CD8-positive, alpha-beta memory T cell (primary cell): Measurements from ENCODE around the gene TC2N. TPM values are rescaled to one million over a fixed set of nuclear protein-coding genes. Genes with fewer than 3 reads are reported as not detected.

ENCODE experiments used
- CTCF ChIA-PET: fragments of 350-600 bp; sonication (Branson Sonifier 250); formaldehyde crosslinking; loops from one replicate; lab custom pipeline; 2021; ENCODE audit warnings: antibody characterized with exemption; lab: Charles Lee
- POLR2A ChIA-PET: fragments of 350-600 bp; sonication (Branson Sonifier 250); formaldehyde crosslinking; loops from one replicate; lab custom pipeline; 2021; ENCODE audit warnings: antibody characterized with exemption; lab: Charles Lee
- DNase-seq, 5 donors: peaks; one replicate each; pipeline versions ENCODE4 v3.0.0 to v3.0.0-alpha.2; 2020 to 2022; ENCODE audit warnings: mixed read lengths in 1 of 5
- H3K27ac ChIP-seq: one replicate; pipeline ENCODE4 v1.7.0; 2013; ENCODE audit warnings: low read depth, mild to moderate bottlenecking, low read length, moderate library complexity
- H3K27me3 ChIP-seq: 2 replicates; pipeline ENCODE4 v1.7.0; 2013; ENCODE audit warnings: low read length, mild to moderate bottlenecking; ENCODE audit not compliant: insufficient read depth, poor library complexity, severe bottlenecking
- H3K36me3 ChIP-seq: 2 replicates; pipeline ENCODE4 v1.7.0; 2013; ENCODE audit warnings: mild to moderate bottlenecking, low read length, moderate library complexity; ENCODE audit not compliant: insufficient read depth
- H3K4me1 ChIP-seq: 2 replicates; pipeline ENCODE4 v1.7.0; 2013; ENCODE audit warnings: mild to moderate bottlenecking, low read length, moderate library complexity; ENCODE audit not compliant: insufficient read depth
- H3K4me3 ChIP-seq: 2 replicates; pipeline ENCODE4 v1.7.0; 2013; ENCODE audit warnings: mild to moderate bottlenecking, low read length
- H3K9me3 ChIP-seq: 2 replicates; pipeline ENCODE4 v1.7.0; 2013; ENCODE audit warnings: mild to moderate bottlenecking, low read length
- H3K27ac Mint-ChIP-seq, 8 donors: one replicate each; pipeline ENCODE4 v1.8.0; 2020 to 2021; ENCODE audit warnings: mixed read lengths in 8 of 8, mild to moderate bottlenecking in 6 of 8, inconsistent platforms in 3 of 8, moderate library complexity in 3 of 8
- H3K27me3 Mint-ChIP-seq, 2 donors: one replicate each; pipeline ENCODE4 v1.8.0; 2020 to 2021; ENCODE audit warnings: mixed read lengths in 2 of 2, mild to moderate bottlenecking in 1 of 2, moderate library complexity in 1 of 2
- H3K36me3 Mint-ChIP-seq, 3 donors: one replicate each; pipeline ENCODE4 v1.8.0; 2020 to 2021; ENCODE audit warnings: mixed read lengths in 3 of 3, inconsistent platforms in 1 of 3, mild to moderate bottlenecking in 1 of 3
- H3K4me1 Mint-ChIP-seq, 3 donors: one replicate each; pipeline ENCODE4 v1.8.0; 2020 to 2021; ENCODE audit warnings: mixed read lengths in 3 of 3, inconsistent platforms in 1 of 3, mild to moderate bottlenecking in 1 of 3
- H3K4me3 Mint-ChIP-seq, 7 donors: one replicate each; pipeline ENCODE4 v1.8.0; 2020 to 2021; ENCODE audit warnings: mixed read lengths in 7 of 7, mild to moderate bottlenecking in 6 of 7, moderate library complexity in 4 of 7, inconsistent platforms in 2 of 7
- H3K9me3 Mint-ChIP-seq, 5 donors: one replicate each; pipeline ENCODE4 v1.8.0; 2020 to 2022; ENCODE audit warnings: mixed read lengths in 5 of 5, mild to moderate bottlenecking in 3 of 5, moderate library complexity in 2 of 5, inconsistent platforms in 1 of 5
- polyA plus RNA-seq: library from polyadenylated mRNA; unstranded; fragments of 300-500 nt; fragmentation: Illumina TruSeq; gene quantifications from one replicate; pipeline ENCODE4 v1.2.3, GENCODE V29; 2021
- total RNA-seq, 2 experiments: library from RNA; stranded (reverse); gene quantifications; one replicate each; pipeline ENCODE4 v1.2.3, GENCODE V29; 2021

TC2N gene
- total and polyA plus RNA-seq, 3 experiments from 2014 or later = 43.1 to 228 (median 45.2) TPM

DNA sequence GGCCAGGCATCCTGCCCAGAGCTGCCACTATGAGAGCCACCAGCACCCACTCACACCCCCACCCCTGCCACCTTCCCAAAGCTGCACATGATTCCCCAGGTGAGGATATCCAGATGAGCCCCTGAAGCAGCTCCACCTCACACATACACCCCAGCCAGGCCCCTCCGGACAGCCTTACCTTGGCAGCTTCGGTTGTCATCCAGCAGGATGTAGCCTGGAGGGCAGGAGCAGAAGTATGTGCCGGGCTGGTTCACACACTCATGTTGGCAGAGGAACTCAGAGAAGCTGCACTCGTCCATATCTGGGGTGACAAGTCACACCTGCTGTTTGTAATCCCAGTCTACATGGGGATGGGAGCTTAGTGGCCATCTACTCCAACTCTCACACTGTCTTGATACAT, 15.4 kb upstream of the TC2N start:
- peaks cover 0 to 5% (median 0%) of the 10 kb centered on the region in 3 donors for H3K36me3 Mint-ChIP-seq
- no peak overlapping the region for H3K27ac ChIP-seq
- no peaks in the 10 kb centered on the region for H3K27me3 Mint-ChIP-seq
- peaks cover 27% of the 10 kb centered on the region for H3K4me1 ChIP-seq
- H3K9me3 Mint-ChIP-seq = no peaks in the 10 kb centered on the region
- H3K4me1 Mint-ChIP-seq = peaks cover 36 to 68% (median 53%) of the 10 kb centered on the region in 3 donors
- POLR2A ChIA-PET = interaction anchor here (0.6 to 1.4 kb wide), 4 partner anchors 10 to 37 kb away, joined by 3 to 6 read pairs (median 3); partner anchors contain the start of gene TC2N
- CTCF ChIA-PET = interaction anchor here (1.2 kb wide), 2 partner anchors 9 to 16 kb away, joined by 5 read pairs; partner anchors contain the start of gene TC2N
- no peak overlapping the region for H3K4me3 Mint-ChIP-seq
- H3K4me3 ChIP-seq = no peak overlapping the region
- no peaks in the 10 kb centered on the region for H3K36me3 ChIP-seq
- H3K27me3 ChIP-seq = no peaks in the 10 kb centered on the region
- no peaks in the 10 kb centered on the region for H3K9me3 ChIP-seq
- peak overlapping the region in 5 of 8 donors; percentile 23 to 68 (median 26) for H3K27ac Mint-ChIP-seq
- DNase-seq = no peak

DNA sequence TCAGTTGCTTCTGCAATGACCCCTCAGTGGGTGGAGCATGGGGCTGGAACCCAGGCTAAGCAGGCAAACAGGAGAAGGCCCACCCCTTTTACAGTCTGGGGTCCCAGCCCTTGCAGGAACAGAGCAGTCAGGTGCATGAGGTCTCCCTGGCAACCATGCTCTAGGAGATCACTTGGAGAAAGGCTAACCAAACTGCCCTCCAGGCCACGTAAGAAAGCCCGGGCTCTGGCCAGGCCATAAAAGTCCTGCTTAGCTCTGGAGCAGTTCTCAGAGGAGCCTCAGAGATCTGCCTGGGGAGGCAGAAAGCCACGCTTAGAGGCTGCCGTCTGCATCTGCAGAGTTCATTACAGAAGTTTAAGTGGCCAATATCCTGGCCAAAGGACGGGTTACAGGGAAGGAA, 15.0 kb upstream of the TC2N start:
- H3K4me3 Mint-ChIP-seq = no peak overlapping the region
- no peak overlapping the region for H3K27ac ChIP-seq
- H3K27me3 ChIP-seq = no peaks in the 10 kb centered on the region
- H3K9me3 ChIP-seq = no peaks in the 10 kb centered on the region
- no peaks in the 10 kb centered on the region for H3K27me3 Mint-ChIP-seq
- no peaks in the 10 kb centered on the region for H3K36me3 ChIP-seq
- no peak overlapping the region for H3K4me3 ChIP-seq
- DNase-seq = no peak
- ChIA-PET POLR2A (interaction anchor here (1.1 to 1.4 kb wide), 3 partner anchors 9 to 15 kb away, joined by 3 to 6 read pairs (median 3); partner anchors contain the start of gene TC2N), CTCF (interaction anchor here (1.2 kb wide), 2 partner anchors 10 to 15 kb away, joined by 5 read pairs; partner anchors contain the start of gene TC2N)
- H3K27ac Mint-ChIP-seq = peak overlapping the region in 3 of 8 donors; percentile 23 to 78 (median 65)
- H3K9me3 Mint-ChIP-seq = no peaks in the 10 kb centered on the region
- H3K4me1 ChIP-seq = peaks cover 31% of the 10 kb centered on the region
- peaks cover 38 to 72% (median 58%) of the 10 kb centered on the region in 3 donors for H3K4me1 Mint-ChIP-seq
- peaks cover 0 to 5% (median 0%) of the 10 kb centered on the region in 3 donors for H3K36me3 Mint-ChIP-seq

DNA sequence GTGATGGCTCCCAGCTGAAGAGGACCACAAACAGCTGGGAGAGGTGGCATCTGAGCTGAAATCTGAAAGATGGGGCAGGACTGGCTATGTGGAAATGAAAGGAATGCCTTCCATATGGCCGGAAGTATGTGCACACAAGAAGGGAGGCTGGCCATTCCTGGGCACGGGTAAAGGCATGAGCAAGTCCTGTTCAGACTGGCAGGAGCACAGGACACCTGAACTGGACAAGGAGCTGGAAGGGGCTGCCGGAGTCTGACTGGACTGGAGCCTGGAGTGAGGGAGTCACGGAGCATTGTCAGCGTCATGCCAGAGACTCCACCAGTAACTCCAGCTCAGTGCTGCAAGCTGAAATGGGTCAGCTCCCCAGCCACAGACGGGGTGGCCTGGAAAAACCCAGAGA, 11.9 kb upstream of the TC2N start:
- POLR2A ChIA-PET = no interaction called here
- Histone ChIP-seq H3K27ac (no peak overlapping the region), H3K27me3 (no peaks in the 10 kb centered on the region), H3K36me3 (no peaks in the 10 kb centered on the region), H3K4me1 (peaks cover 63% of the 10 kb centered on the region), H3K4me3 (no peak overlapping the region), H3K9me3 (no peaks in the 10 kb centered on the region)
- no peak for DNase-seq
- peak overlapping the region in 5 of 8 donors; percentile 26 to 90 (median 29) for H3K27ac Mint-ChIP-seq
- no peaks in the 10 kb centered on the region for H3K27me3 Mint-ChIP-seq
- CTCF ChIA-PET = interaction anchor here (1.0 to 1.1 kb wide), 2 partner anchors 18 to 40 kb away, joined by 3 read pairs; no protein-coding TSS in a partner anchor
- H3K9me3 Mint-ChIP-seq = no peaks in the 10 kb centered on the region
- H3K36me3 Mint-ChIP-seq = peaks cover 0 to 5% (median 0%) of the 10 kb centered on the region in 3 donors
- H3K4me3 Mint-ChIP-seq = no peak overlapping the region
- peaks cover 59 to 87% (median 73%) of the 10 kb centered on the region in 3 donors for H3K4me1 Mint-ChIP-seq

DNA sequence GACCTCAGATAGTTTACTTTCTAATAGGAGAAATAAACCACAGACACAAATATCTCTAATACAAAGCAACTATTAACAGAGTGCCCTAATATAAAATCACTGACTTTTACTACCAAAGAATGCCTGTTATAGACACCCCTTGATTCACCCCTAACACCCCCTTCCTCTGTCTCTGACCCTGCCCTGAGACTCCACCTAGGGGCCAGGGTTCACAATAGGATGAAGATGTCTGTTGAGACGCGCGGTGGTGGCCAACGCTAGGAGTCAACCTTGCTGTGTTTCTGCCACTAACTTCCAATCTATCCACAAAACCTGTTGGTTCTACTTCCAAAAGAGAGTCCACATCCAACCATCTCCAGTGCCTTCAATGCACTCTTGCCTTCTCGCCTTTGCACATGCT, 10.9 kb upstream of the TC2N start:
- Histone ChIP-seq H3K27ac (no peak overlapping the region), H3K4me3 (no peak overlapping the region), H3K36me3 (no peaks in the 10 kb centered on the region), H3K9me3 (no peaks in the 10 kb centered on the region), H3K27me3 (no peaks in the 10 kb centered on the region), H3K4me1 (peaks cover 70% of the 10 kb centered on the region)
- POLR2A ChIA-PET = no interaction called here
- DNase-seq = no peak
- Mint-ChIP-seq H3K27me3 (peaks cover 0 to 2% of the 10 kb centered on the region in 2 donors), H3K4me3 (peak overlapping the region in 1 of 7 donors; percentile 6), H3K4me1 (peaks cover 68 to 91% (median 80%) of the 10 kb centered on the region in 3 donors), H3K9me3 (no peaks in the 10 kb centered on the region), H3K27ac (peak overlapping the region in 3 of 8 donors; percentile 1 to 28 (median 21)), H3K36me3 (peaks cover 0 to 5% (median 0%) of the 10 kb centered on the region in 3 donors)
- CTCF ChIA-PET = no interaction called here

DNA sequence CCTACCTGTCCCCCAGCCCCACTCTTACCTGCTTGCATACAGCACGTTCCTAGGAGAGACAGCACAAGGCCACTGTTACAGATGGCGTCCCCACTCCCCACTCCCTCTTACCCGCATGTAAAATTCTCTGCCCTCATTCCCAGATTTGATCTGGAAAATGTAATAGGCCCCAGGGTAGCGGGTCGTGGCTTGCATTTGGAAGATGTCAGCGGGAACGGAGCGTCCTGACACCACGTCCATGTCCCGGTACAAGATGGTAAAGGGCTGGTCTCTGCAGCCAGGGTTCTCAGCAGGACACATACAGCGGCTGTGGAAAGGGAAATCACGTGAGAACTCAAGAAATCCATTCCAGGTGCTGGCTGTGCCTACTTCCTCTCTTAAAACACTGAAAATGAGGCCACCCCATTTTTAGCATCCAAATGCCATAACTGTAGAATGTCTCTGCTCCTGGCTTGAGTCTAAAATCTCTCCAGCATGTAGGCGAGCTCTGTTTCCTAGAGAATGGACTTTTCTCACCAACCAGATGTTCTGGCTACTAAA, 10.1 kb upstream of the TC2N start:
- peaks cover 73 to 93% (median 89%) of the 10 kb centered on the region in 3 donors for H3K4me1 Mint-ChIP-seq
- DNase-seq = no peak
- H3K27ac Mint-ChIP-seq = peak overlapping the region in 1 of 8 donors; percentile 28
- POLR2A ChIA-PET = no interaction called here
- H3K4me1 ChIP-seq = peaks cover 78% of the 10 kb centered on the region
- H3K27me3 Mint-ChIP-seq = peaks cover 0 to 2% of the 10 kb centered on the region in 2 donors
- CTCF ChIA-PET = no interaction called here
- H3K27me3 ChIP-seq = no peaks in the 10 kb centered on the region
- H3K9me3 ChIP-seq = no peaks in the 10 kb centered on the region
- H3K36me3 ChIP-seq = no peaks in the 10 kb centered on the region
- no peak overlapping the region for H3K4me3 Mint-ChIP-seq
- H3K27ac ChIP-seq = no peak overlapping the region
- no peaks in the 10 kb centered on the region for H3K9me3 Mint-ChIP-seq
- peaks cover 0 to 5% (median 0%) of the 10 kb centered on the region in 3 donors for H3K36me3 Mint-ChIP-seq
- H3K4me3 ChIP-seq = no peak overlapping the region

DNA sequence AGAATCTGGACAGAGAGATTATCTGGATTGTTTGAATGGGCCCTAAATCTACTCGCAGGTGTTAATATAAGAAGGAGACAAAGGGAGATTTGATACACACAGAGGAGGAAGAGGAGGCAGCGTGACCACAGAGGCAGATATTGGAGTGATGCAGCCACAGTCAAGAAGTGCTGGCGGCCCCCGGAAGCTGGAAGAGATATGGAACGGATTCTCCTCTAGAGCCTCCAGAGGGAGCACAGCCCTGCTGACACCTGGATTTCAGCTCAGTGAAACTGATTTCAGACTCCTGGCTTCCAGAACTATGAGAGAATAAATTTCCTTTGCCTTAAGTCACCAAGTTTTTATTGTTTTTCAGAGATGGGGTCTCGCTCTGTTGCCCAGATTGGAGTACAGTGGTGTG, 9.2 kb upstream of the TC2N start:
- Histone ChIP-seq H3K27ac (no peak overlapping the region), H3K27me3 (no peaks in the 10 kb centered on the region), H3K9me3 (no peaks in the 10 kb centered on the region), H3K4me1 (peaks cover 87% of the 10 kb centered on the region), H3K36me3 (no peaks in the 10 kb centered on the region), H3K4me3 (no peak overlapping the region)
- CTCF ChIA-PET = interaction anchor here (0.9 kb wide), 1 partner anchor 120 kb away, joined by 3 read pairs; no protein-coding TSS in a partner anchor
- no peak overlapping the region for H3K4me3 Mint-ChIP-seq
- no peaks in the 10 kb centered on the region for H3K9me3 Mint-ChIP-seq
- H3K27me3 Mint-ChIP-seq = peaks cover 0 to 2% of the 10 kb centered on the region in 2 donors
- peaks cover 82 to 100% (median 98%) of the 10 kb centered on the region in 3 donors for H3K4me1 Mint-ChIP-seq
- DNase-seq = no peak
- H3K27ac Mint-ChIP-seq = peak overlapping the region in 5 of 8 donors; percentile 18 to 81 (median 71)
- peaks cover 0 to 5% (median 0%) of the 10 kb centered on the region in 3 donors for H3K36me3 Mint-ChIP-seq
- POLR2A ChIA-PET = no interaction called here

DNA sequence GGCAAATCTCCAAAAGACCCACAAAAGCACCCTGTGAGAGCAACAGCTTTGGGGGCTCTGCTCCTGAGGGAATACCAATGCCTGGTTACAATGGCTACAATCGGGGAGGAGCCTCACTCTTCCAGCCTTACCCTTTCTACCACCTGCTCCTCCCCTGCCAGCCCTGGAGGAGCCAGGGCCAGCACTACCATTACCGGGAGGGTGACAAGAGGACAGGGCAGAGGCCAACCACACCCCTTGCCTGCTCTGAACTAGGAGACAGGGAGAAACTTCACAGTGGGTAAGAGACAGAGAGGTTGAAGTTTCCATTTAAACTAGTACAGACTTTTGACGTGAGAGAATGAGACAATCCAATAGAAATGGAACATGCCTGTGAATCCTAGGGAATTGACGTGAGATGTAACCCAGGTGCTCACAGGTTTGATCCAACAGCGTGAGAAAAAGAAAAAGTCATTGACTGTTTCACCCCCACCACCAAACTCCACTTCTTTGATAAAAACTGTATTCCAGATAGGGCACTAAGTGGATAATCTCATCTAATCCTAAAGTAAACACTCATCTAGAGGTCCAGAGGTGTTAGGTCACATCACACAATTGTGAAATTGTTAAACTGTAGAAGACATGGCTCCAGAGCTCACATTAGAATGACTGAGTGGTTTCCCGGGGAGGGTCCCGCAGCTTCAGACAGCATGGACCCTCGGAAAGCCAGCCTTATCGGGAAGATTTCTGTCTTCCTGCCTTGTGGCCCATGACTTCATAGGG, 8.4 kb upstream of the TC2N start:
- DNase-seq = no peak
- Histone ChIP-seq H3K4me1 (peaks cover 87% of the 10 kb centered on the region), H3K27me3 (no peaks in the 10 kb centered on the region), H3K36me3 (no peaks in the 10 kb centered on the region), H3K27ac (no peak overlapping the region), H3K9me3 (no peaks in the 10 kb centered on the region), H3K4me3 (no peak overlapping the region)
- peaks cover 81 to 100% (median 98%) of the 10 kb centered on the region in 3 donors for H3K4me1 Mint-ChIP-seq
- peaks cover 0 to 2% of the 10 kb centered on the region in 2 donors for H3K27me3 Mint-ChIP-seq
- peak overlapping the region in 6 of 8 donors; percentile 55 to 100 (median 78) for H3K27ac Mint-ChIP-seq
- POLR2A ChIA-PET = no interaction called here
- peak overlapping the region in 3 of 7 donors; percentile 48 to 60 (median 55) for H3K4me3 Mint-ChIP-seq
- H3K36me3 Mint-ChIP-seq = no peaks in the 10 kb centered on the region
- no peaks in the 10 kb centered on the region for H3K9me3 Mint-ChIP-seq
- CTCF ChIA-PET = interaction anchor here (1.4 to 1.7 kb wide), 2 partner anchors 10 to 13 kb away, joined by 4 read pairs; no protein-coding TSS in a partner anchor
